ENCODE results near the gene LACTB.

- TF ChIP-seq EZH2 (IDR thresholded peaks at IDR 0.05; ENCODE audit: low read depth, unreplicated experiment): no peak
- TF ChIP-seq, protein P1, sequence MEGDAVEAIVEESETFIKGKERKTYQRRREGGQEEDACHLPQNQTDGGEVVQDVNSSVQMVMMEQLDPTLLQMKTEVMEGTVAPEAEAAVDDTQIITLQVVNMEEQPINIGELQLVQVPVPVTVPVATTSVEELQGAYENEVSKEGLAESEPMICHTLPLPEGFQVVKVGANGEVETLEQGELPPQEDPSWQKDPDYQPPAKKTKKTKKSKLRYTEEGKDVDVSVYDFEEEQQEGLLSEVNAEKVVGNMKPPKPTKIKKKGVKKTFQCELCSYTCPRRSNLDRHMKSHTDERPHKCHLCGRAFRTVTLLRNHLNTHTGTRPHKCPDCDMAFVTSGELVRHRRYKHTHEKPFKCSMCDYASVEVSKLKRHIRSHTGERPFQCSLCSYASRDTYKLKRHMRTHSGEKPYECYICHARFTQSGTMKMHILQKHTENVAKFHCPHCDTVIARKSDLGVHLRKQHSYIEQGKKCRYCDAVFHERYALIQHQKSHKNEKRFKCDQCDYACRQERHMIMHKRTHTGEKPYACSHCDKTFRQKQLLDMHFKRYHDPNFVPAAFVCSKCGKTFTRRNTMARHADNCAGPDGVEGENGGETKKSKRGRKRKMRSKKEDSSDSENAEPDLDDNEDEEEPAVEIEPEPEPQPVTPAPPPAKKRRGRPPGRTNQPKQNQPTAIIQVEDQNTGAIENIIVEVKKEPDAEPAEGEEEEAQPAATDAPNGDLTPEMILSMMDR (conservative IDR thresholded peaks at IDR 0.05; ENCODE audit: low read depth in 2 of 2): no peak
- no peak for TF ChIP-seq POLR2AphosphoS5 (IDR thresholded peaks at IDR 0.05; ENCODE audit: low read depth)
- TF ChIP-seq CREB1 (CRISPR knock-in tag; IDR thresholded peaks at IDR 0.05; ENCODE audit: low read depth): no peak
- TF ChIP-seq JUNB (IDR thresholded peaks at IDR 0.05; ENCODE audit: unreplicated experiment): no peak
These were observed 13.6 kb upstream of the LACTB start for GRCh38 chr15:63107895-63108546.

Measured in GM23338 (cell line).